SK-MEL-5 (cell line): ENCODE results near the gene KY. TPM values are rescaled to one million over a fixed set of nuclear protein-coding genes. Genes with fewer than 3 reads are reported as not detected.

Experiments used
- DNase-seq: peaks from one replicate; pipeline ENCODE4 v3.0.0-alpha.2; 2016; ENCODE audit warnings: low read depth, low spot score
- in situ Hi-C: cut with HindIII; loops from 2 replicates; pipeline ENCODE4 v1.10.0; 2016; ENCODE audit warnings: low sequenced_read_pairs, high pct_unique_total_duplicates, low pct_unique_long_range_greater_than_20kb
- polyA plus RNA-seq, 2 experiments: library from polyadenylated mRNA; depleted of rRNA; stranded (reverse); fragments of >200 nt; gene quantifications; 2 replicates each; pipeline ENCODE4 v1.2.3, GENCODE V29; 2015
- total RNA-seq: library from RNA; depleted of rRNA; stranded (reverse); fragments of >200 nt; shearing (Covaris generic); gene quantifications from 2 replicates; pipeline ENCODE4 v1.2.3, GENCODE V29; 2014; rRNA removed

The KY gene, protein sequence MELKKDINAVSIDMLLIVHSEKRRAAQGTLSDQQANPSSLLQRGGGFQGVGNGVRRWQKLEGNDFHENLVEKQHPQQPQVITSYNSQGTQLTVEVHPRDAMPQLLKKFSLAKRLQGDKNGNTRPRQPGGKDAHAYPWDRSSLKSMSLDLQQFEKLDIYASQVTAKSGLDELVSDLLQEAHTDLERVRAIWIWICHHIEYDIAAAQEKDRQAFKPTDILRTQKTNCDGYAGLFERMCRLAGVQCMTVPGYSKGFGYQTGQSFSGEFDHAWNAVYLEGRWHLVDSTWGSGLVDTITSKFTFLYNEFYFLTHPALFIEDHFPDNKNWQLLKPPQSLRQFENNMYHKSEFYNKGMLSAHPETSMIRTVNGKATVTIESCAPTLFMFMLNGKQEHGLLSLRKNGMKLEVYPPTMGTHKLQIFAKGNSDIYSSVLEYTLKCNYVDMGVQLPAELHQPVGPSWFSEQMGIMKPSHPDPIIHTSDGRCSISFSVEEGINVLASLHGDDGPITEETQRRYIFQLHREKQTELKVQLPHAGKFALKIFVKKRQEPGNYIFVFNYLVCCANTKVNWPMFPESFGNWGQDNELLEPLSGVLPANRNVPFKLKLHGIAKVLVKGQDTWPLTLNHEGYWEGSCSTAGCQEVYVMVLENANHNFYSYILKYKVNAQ
- not detected in 2 replicates for total RNA-seq
- not detected in 2 replicates for polyA plus RNA-seq (2015; cell fraction: cytosol; rRNA removed)
- not detected in 2 replicates for polyA plus RNA-seq (2015; cell fraction: nucleus; rRNA removed)

DNA sequence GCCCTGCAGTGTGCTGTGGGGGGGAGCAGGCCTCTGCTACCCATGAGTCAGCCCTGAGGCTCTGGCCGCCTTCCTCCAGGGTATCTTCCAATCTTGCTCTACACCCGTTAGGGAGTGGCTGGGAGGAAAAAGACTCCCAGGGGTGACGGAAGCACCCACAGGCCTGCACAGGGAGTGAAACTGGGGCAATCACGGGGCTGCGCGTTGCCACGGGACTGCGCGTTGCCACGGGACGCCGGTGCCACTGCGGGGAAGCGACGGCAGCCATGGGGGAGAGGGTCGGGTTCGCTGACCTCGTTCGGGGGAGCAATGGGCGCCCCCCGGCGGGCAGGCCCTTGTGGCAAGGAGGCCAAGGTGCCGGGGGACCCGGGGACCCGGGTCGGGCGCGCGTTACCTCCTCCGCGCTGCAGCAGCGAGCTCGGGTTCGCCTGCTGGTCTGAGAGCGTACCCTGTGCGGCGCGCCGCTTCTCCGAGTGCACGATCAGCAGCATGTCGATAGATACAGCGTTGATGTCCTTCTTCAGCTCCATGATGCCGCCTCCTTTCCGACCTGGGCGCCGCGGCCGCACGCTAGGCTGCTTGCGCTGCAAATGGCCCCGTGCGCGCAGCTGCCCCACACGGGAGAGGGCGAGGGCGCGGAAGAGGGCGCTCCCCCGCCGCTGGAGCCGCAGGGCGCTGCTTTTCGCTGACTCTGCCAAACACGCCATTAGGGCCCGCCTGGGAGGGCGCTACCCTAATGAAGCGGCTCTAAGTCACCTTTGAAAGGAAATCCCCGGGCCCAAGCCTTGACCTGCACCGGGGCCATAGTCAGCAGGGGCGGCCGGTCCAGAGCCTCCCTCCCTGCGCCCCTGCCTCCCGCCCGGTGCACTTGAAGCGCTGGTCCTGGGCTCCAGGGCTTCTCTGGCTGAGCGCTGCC is at the start of gene KY:
KY (minus strand) TSS at position 592 of the 916 bp plus-strand sequence; CDS start at position 530, 62 bp downstream.
- in situ Hi-C loops, result no loop called here
- DNase-seq, result peak; percentile 11

DNA sequence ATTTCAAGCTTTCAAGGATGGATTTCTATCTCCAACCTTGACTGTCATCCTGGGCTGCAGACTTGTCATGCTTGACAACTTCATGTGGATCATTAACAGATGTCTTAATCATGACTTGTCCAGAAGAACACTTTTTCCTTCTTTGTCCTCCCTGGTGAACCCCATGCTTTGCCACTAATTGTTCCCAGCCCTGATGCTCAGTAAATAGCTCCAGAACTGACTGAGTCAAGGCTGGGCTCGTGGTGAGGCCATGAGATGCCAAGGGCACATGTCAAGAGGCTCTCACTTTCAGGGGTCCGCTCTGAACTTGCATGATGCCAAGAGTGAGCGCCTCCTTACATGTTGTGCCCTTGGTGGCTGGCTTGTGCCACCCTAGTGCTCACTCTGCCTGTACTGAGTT is 48.9 kb upstream of the KY start:
- DNase-seq, result no peak
- in situ Hi-C loops, result no loop called here

DNA sequence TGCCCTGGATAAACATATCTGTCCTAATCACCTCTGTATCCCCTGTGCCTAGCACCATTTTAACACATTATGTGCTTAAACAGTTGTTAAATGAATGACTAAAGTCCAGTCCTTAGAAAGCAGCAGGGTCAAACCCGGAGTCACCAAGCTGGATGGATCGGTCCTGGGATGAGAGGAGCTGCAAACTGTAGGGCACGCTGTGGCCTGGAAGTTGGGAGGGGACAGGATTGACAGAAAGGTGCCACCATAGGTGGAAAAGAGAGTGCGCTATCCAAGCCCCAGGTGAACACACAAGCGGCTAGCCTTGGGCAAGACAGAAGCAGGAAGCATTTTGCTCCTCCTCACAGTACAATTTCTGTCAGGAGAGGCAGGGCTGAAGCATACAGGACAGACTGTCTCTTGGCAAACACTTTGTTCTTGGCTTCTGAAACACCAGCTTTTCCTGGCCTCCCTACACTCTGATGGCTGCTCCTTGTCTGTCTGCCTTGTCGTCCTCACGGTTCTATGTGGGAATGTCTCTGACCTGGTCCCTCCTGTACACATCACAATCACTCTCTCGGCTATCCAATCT is 48.4 kb upstream of the KY start:
- in situ Hi-C loops, result no loop called here
- no peak for DNase-seq

DNA sequence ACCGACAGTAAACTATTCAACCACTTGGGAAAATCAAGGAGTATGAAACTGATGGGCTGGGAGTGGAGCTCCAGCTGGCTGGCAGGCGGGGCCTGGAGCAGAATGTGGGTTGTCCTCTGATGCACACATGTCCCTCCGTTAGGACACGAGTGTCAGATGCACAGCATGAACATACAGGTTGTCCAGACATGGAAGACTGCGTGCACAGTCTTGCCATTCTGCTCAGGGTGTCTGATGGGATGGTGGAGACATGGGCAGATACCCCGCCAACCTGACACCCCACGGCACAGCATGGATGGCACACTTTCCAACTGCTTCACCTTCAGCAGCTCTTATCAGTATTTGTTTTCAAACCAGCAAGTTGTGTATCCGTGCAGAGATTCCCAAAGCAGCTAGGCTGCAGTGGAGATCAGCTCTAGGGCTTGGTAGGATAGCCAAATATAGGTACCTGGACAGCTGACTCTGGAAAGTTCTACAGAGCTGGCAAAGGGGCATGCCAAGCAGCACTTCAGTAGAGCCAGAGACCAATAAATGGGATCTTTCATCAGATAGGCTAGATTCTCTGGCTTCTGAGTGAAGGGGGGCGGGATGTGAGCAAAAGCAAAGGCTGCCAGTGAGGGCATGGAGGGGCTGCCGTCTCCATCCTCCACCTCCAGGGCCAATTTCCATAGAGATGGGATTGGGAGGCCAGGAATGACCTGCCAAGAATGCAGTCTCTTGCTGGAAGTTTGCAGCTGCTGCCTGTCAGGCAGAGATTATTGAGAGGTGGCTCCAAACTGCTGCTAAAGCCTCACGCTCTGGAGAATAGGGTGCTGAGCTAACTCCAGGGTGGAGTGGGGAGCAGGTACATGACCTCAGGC is 47.2 kb upstream of the KY start:
- in situ Hi-C loops, result no loop called here
- DNase-seq, result no peak

DNA sequence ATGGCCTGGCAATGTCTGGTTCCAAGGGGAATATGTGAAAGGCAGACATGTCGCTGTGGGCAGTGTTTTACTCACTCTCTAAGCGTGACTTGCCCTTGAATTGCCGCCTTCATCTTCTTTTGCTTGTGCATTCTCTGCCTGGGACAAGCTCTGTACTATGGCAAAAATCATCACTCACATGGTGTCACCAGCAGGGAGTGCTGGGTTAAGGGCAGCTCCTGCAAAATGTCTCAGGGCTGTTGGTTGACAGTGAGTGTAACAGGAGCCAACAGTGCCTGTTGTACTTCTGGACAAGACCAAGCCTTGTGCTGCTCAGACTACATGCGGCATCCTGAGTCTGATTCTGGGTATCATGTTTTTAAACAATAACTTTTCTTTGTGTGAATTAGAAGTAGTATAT is 45.3 kb upstream of the KY start:
- in situ Hi-C loops, result no loop called here

DNA sequence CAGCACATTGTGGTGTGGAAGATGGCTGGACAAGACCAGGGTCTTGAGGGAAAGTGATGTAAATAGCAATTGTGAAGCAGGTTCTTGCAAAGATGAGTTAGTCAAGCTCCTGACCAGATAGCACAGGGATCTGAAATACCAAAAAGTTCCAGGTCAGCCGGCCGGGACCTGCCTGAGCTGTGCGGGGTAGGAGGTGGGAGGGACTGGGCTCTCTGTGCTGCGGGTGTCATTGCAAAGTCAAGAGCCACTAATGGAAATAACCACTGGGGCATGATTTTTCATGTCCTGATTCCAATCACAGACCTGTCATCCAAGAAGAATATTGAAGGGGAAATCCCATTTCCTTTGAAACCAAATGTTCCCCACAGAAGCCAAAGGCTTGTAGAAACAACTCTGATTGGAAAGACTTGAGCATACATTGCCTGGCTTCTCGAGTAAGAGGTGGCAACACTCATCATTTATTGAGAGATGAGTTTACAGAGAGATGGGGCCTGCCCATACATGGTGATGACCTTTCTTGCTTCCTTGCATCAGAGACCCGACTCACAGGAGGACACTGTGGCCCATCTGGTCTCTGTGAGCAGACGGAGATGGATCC is 44.2 kb upstream of the KY start:
- in situ Hi-C loops, result no loop called here
- DNase-seq, result no peak

More for the DNA sequence above, 45.3 kb upstream of the KY start:
- no peak for DNase-seq

DNA sequence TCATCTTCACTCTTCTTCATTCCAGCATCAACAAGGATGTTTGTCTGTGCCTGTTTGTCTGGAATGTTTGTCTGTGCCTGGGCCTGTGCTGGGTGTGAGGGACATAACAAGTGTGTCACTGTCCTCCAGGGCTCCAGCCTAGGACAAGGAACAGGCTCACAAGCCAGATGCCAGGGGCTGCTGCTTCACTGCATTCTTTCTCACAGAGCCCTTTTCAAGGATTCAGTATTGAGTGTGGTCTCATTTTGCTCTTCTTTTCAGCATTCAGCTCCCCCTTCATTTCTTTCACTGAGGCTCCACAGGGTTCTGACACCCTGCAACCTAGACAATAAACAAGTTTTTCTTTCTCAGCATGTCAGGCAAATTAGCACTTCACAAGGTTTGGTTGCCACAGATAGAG is 43.6 kb upstream of the KY start:
- in situ Hi-C loops, result no loop called here
- DNase-seq, result no peak

DNA sequence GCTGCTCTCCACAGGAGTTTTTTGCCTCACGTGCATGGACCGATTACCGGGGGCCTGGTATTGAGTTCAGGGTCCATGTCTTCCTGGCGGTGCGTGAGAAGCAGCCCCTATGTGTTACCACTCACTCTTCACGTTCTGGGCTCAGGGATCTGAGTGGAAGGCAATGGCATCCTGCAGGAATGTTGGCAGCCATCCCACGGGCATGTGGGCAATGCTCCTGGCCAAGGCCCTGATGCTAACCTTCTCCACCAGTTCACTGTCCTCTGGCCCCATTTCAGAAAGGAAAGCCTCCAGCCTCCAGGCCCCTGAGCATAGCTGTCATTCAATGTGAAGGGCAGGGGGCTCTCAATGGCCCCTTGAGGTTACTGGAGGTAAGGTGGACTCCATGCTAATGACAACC is 43.0 kb upstream of the KY start:
- in situ Hi-C loops, result no loop called here

DNA sequence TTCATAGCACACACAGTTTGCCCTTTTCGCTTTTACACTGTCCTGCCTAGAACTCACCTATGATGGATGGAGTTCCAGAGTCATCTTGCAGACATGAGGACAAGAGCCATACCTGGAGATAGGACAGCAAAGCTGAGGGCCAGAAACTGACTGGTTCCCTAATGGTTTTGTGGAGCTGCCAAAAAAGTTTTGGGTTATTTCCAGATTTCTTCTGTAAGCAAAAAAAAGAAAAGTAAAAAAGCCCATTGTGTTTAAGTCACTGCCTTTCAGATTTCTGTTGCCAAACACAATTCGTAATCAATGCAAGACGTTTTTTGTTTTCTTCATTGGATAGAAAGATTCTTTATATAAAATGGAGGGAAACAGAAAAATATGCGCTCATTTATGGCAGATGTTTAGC is 42.4 kb upstream of the KY start:
- in situ Hi-C loops, result no loop called here
- DNase-seq, result no peak

More for the DNA sequence above, 43.0 kb upstream of the KY start:
- no peak for DNase-seq

DNA sequence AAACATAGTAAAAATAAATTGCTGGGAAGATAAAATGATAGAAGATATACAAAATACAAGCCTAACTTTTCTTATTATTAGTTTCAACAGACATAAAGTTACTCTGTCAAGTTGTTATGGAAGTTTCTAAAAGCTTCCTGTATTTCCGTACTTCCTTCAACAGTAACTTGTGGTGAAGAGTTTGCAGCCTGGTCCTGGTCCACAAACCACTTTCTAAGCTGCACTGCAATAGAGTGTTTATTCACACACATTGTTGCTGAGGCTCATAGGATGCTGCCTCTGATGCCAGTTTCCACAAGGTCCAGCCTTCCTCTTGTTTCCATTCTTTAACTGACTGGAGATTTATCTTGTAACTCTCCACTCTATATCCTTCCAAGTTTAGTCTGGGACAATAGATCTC is 39.4 kb upstream of the KY start:
- in situ Hi-C loops, result no loop called here

DNA sequence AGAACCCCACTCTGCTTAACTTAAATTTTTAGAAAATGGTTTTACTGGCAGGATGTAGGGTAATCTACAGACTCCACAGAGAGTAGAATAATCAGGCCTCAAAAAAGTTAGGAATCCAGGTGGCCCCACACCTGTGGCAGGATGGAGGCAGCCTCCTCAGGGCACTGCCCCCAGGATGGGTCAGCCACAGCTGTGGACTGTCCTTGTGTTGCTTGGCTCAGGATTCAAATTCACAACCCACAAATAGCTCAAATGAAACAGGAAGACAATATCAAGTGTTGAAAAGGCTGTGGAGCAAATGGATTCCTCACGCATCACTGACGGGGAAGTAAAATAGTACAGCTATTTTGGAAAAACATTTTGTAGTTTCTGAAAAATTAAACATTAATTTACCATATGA is 36.8 kb upstream of the KY start:
- in situ Hi-C loops, result no loop called here

More for the DNA sequence above, 39.4 kb upstream of the KY start:
- DNase-seq, result no peak

DNA sequence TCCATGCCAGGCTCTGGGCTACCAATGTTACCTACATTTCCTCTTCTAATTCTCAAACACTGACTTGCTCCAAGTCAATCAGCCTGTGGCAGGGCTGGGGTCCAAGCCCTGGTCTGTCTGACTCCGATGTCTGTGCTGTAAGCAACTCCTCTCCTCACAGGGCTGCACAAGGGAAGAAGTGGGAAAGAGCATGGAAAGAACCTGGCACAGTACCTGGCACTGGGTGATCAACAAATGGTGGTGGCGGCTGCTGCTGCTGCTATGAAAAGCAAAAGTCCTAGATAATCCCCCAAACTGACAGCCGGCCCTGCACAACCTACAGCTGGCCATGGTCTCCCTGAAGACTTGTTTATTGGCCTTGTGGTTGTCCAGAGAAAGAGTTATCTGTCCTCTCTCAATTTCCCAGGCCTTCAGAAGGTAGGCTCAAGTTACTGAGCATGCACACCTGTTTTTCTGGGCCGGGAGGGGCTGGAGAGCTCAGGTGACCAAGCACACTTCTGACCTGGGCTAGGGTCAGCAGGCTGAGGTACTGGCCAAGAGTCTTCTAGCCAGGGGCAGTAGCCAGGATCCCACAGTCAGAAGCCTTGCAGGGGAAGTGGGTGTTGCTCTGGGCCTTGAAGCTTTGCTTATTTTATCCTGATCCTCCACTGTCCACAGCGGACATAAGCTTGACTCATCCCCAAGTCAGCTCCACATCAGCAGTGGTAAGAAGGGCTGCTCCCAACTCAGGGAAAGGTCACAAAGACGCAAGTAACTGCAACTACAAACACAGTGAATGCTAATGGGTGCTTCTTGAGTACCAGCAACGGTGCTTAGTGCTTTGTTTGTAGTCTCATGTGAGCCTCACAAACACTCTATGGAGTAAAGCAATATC is 35.3 kb upstream of the KY start:
- no peak for DNase-seq
- in situ Hi-C loops, result no loop called here

More for the DNA sequence above, 36.8 kb upstream of the KY start:
- DNase-seq, result no peak

DNA sequence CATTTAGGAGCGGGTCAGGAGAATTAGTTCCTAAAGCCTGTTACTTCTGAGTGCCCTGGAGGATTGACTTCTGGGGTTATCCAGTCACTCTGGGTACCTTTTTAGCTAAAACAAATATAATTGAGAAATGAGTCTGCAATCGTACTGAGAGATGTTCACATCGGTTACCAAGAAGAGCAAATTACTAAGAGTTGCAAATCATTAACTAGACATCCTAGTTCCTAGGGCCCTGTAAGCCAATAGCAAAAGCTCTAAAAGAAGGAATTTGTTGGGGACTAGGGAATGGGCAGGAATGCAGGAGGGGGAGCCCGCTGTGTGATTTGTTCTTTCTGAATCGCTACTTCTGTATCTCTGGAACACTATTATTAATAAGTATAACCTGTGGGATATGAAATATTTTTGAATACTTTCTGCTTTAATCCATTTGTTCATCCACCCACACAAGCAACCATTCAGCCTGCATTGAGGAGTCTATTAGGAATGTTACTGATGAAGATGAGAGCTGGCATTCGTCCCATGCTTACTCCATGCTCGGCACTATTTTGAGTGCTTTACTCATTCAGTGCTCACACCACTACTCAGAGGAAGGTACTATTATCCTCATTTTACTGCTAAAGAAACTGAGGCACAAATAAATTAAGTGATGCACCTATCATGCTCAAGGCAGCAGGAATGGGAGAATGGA is 31.5 kb upstream of the KY start:
- in situ Hi-C loops, result no loop called here
- no peak for DNase-seq

DNA sequence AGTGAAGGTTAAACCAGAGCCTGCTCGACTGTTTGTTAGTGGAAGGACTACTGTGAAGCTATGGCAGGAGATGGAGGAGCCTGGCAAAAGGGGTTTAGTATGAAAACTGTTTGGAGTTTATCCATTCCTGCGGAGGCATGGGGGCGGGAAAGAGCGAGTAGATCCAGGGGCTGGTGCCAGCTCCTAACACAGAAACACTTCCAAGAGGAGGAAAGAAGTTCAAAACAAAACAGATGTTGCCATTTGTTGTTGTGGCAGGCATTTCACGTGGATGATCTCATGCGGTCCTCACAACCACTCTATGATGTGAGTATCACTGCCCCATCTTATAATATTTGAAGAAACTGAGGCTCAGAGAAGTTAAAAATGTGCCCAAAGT is 30.7 kb upstream of the KY start:
- DNase-seq, result no peak
- in situ Hi-C loops, result no loop called here
